Endothelial cell of umbilical vein (primary cell): Measurements from ENCODE around the gene DDX51.

ENCODE experiments used
- CTCF ChIP-seq, 2 donors: IDR thresholded peaks; 1 replicate in 1 of 2; 2 replicates in 1 of 2; pipeline ENCODE4 v1.5.1; 2011; ENCODE audit warnings: low read length in 2 of 2, mild to moderate bottlenecking in 2 of 2, moderate library complexity in 2 of 2, control low read depth in 1 of 2, inconsistent platforms in 1 of 2, low read depth in 1 of 2; ENCODE audit not compliant: insufficient read depth in 1 of 2; ENCODE audit errors: extremely low read depth in 1 of 2
- MAX ChIP-seq: IDR thresholded peaks from 2 replicates; pipeline ENCODE4 v1.6.1; 2011; ENCODE audit not compliant: insufficient read depth, insufficient read length
- POLR2A ChIP-seq: IDR thresholded peaks from 2 replicates; pipeline ENCODE4 v1.6.1; 2012; ENCODE audit warnings: low read depth, mild to moderate bottlenecking, control low read depth, low read length

- TF ChIP-seq POLR2A (no peak), CTCF (IDR thresholded peaks at IDR 0.05; ENCODE audit: extremely low read depth in 1 of 2, insufficient read depth in 1 of 2, low read depth in 1 of 2, low read length in 2 of 2) (no peak), MAX (no peak)
Measured at GRCh38 chr12:132170094-132170636, 26.0 kb upstream of the DDX51 start.
